NB4 (cell line): Measurements from ENCODE around the gene SMAD3.
A peak's percentile ranks its signal among the peaks of the same experiment; 100 is the strongest.

Experiments used
- DNase-seq: peaks from one replicate; pipeline ENCODE4 v3.0.0; 2010; ENCODE audit warnings: low read depth
- H3K4me3 ChIP-seq: one replicate; pipeline ENCODE4 v1.5.1; 2011; ENCODE audit warnings: mild to moderate bottlenecking, low read depth, low read length, moderate library complexity
- MYC ChIP-seq: IDR thresholded peaks from 2 replicates; pipeline ENCODE4 v1.6.1; 2011; ENCODE audit warnings: low read depth, low read length
- POLR2A ChIP-seq: IDR thresholded peaks from 2 replicates; pipeline ENCODE4 v1.6.1; 2011; ENCODE audit warnings: mild to moderate bottlenecking; ENCODE audit not compliant: insufficient read length; ENCODE audit errors: extremely low read depth
- TF ChIP-seq, protein P1 (sequence below): IDR thresholded peaks from one replicate; pipeline ENCODE4 v1.5.1; 2012; ENCODE audit warnings: low read depth, low read length
- TF ChIP-seq, protein P2 (sequence below): IDR thresholded peaks from 2 replicates; pipeline ENCODE4 v1.6.1; 2011; ENCODE audit warnings: low read depth, low read length

SMAD3 gene

DNA sequence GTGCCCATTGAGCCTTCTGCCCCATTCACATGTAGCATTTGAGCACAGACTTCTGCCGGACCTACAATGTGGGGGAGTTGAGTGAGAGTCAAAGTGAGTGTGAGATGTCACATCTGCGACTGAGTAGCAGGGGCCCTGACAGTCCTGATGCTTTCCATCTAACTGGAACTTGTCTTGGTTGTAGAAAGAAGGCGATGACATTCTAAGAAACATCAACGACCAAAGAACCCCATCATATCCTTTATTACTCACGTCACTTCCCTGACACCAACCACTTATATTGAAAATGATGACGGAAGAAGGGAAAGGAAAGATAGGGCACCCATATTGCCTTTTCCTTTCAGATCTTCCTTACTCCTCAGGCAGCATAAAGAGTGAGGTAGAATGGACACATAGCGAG is 30.5 kb downstream of the SMAD3 start:
- H3K4me3 ChIP-seq, result no peak overlapping the region
- TF ChIP-seq MYC (no peak), POLR2A (no peak)
- TF ChIP-seq, protein P1, sequence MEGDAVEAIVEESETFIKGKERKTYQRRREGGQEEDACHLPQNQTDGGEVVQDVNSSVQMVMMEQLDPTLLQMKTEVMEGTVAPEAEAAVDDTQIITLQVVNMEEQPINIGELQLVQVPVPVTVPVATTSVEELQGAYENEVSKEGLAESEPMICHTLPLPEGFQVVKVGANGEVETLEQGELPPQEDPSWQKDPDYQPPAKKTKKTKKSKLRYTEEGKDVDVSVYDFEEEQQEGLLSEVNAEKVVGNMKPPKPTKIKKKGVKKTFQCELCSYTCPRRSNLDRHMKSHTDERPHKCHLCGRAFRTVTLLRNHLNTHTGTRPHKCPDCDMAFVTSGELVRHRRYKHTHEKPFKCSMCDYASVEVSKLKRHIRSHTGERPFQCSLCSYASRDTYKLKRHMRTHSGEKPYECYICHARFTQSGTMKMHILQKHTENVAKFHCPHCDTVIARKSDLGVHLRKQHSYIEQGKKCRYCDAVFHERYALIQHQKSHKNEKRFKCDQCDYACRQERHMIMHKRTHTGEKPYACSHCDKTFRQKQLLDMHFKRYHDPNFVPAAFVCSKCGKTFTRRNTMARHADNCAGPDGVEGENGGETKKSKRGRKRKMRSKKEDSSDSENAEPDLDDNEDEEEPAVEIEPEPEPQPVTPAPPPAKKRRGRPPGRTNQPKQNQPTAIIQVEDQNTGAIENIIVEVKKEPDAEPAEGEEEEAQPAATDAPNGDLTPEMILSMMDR, result no peak
- TF ChIP-seq, protein P2, sequence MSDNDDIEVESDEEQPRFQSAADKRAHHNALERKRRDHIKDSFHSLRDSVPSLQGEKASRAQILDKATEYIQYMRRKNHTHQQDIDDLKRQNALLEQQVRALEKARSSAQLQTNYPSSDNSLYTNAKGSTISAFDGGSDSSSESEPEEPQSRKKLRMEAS, result no peak
- no peak for DNase-seq

DNA sequence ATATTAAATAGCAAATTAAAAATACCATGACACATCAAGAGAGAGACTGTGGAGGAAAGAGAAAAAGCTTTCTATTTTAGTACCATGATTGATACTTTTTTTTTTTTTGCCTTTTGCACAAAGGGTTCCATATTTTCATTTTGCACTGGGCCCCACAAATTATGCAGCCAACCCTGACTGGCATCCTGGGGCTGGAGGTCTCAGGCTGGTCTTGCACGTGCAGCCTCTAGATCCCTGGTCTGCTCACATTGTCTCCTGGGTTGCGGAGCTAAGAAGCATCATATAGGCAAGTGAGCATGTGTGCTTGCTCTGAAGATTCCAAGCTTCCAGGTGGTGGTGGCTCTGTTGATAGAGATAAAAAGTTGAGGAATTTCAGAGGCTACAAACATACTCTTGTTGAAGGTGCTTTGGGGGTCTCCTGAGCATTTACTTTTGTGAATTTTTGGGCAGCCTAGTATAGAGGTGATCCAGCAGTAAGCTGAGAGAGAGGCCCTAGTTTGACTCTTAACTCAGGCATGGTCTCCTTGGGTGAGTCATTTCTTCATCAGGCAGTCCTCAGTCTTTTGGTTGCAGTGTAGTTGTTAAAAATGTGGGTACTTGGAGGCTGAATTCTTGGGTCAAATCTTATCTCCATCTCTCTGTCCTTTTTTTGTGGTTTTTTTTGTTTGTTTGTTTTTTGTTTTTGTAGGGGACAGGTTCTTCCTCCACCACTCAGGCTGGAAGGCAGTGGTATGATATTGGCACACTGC is 31.3 kb downstream of the SMAD3 start:
- H3K4me3 ChIP-seq, result no peak overlapping the region
- no peak for TF ChIP-seq MYC
- TF ChIP-seq, protein P1, result no peak
- TF ChIP-seq POLR2A, result no peak
- TF ChIP-seq, protein P2, result no peak
- peak; percentile 51 for DNase-seq

DNA sequence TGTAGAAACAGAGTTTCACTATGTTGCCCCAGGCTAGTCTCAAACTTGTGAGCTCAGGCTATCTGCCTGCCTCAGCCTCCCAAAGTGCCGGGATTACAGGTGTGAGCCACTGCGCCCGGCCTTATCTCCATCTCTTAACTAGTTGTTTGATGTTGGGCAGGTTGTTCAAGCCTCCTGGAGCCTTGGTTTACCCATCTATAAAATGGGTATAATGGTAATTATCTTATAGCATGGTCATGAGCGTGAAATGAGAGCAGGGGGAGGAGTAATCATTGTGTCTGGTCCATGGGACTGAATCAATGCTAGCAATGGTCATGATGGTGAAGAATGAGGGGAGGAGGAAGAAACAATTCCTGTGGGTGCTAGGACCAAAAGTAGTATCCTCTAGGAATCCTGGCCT is 32.0 kb downstream of the SMAD3 start:
- DNase-seq, result no peak
- no peak overlapping the region for H3K4me3 ChIP-seq
- TF ChIP-seq, protein P1, result no peak
- TF ChIP-seq POLR2A (no peak), MYC (no peak)
- TF ChIP-seq, protein P2, result no peak

DNA sequence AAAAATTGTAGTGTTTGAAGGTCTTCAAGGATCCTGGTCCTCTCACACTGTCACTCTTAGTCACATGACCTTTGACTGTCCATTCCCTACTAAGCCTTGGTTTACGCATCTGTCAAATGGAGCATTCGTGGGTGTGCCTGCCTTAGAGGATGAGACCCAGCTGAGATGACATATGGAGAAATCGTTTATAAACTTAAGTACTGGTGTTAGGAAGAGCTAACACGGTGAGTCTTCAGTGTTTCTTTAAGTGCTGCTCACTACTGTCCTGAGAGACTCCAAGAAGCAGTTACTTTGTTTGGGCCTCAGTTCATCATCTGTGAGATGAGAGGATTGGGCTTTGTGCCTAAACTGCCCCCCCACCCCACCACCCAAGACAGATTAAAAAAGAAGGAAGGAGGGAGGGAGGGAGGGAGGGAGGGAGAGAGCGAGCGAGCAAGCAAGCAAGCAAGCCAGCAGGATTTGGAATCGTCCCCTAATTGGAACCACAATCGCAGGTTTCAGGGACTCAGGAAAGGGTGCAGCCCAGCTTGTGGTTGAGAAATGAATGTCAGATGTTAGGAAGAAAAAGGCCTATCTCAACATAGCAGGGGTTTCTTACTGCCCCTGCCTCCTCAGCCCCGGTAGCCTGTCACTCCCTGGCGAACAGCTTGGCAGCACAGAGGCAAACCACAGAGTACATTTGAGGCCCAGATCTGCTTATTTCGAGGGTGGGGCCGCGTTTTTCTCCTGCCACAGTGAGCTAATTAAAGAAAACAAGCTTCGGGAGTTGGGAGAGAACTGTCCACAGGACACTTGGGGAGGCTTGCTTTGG is 32.7 kb downstream of the SMAD3 start:
- H3K4me3 ChIP-seq, result peak overlapping the region; percentile 13
- DNase-seq, result peak; percentile 88
- TF ChIP-seq, protein P1, result no peak
- no peak for TF ChIP-seq MYC
- no peak for TF ChIP-seq POLR2A

DNA sequence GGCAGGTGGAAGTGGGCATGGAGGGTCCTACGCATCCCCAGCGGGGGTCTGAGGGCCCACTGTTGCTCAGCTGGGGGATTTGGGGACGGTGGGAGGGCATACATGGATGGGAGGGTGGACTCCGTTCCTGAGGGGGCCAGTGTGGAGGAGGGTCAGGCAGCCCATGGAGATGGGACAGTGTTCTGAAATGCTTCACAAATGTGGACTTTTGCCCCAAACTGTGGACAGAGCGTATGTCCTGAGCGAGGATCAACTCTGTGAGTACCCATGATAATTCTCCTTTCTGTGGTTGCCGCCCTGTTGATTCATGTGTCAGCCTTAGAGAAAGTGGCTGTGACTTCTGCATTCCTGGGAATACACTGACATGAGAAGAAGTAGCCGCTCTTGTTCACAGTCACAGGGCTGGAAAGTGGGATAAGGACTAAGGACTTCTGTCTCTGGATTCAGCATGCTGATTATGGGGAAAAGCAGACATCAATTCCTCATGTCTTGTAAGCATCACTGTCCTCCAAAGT is 33.4 kb downstream of the SMAD3 start:
- TF ChIP-seq MYC (no peak), POLR2A (no peak)
- TF ChIP-seq, protein P2, result no peak
- TF ChIP-seq, protein P1, result no peak
- H3K4me3 ChIP-seq, result peak overlapping the region; percentile 13
- no peak for DNase-seq
